NCI-H1417 treated with DMSO at 0.1 percent for 48 hours (cell line): Measurements from ENCODE around the gene RHPN2.

Experiments used
- DNase-seq: peaks from one replicate; lab custom pipeline; 2025; lab: John Stamatoyannopoulos, UW

RHPN2 gene

DNA sequence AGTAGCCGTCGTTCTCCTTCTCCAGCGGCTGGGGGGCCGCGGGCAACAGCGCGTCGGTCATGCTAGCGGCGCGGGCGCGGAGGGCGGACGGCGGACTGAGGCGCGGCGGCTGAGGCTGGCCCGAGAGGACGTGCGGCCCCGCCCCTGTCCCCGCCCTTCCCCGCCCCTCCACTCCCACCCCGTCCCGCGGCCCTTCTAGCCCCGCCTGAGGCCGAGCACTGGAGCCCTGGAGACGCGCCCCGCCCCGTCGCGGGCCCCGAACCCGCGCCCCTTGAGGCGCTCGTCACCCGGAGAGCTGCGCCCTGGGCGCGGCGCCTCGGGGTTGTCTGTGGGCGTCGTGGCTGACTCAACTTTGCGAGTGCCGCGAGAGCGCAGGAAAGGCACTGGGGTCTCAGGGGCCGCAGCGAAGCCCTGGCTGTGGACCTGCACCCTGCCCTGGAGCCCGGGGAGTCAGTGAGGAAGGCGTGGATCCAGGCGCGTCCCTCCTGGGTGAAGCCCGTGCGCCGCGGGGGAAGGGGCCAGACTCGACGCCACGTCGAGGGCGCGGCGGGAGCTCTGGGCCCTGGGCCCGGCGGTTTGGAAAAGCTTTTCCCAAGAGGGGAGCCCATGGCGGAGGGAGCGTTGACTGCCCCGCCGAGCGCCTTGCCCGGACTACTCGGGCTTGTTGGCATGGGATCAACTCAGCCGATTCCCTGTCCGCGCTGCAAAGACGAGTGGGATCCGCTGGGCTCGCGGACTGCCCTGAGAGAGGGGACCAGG lies at the start of gene RHPN2:
Gene RHPN2 (minus strand): TSS at position 97 of the 759 bp plus-strand sequence. CDS start 36 bp downstream, at position 61.
- no peak for DNase-seq

DNA sequence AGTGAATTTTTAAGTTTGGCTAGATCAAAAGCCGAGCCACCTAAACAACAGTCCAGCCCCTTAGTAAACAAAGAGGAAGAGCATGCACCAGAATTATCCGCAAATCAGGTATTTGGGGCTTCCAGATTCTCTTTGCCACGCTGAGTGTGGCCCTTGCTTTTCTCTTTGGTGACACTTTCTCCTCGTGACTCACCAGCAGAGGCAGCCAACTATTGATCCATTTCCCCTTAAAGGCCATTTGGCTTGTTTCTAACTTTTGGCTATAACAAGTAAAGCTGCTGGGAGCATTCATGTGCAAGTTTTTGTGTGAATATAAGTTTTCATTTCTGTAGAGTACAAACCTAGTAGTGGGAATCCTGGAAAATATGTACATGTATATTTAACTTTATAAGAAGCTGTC lies 49.6 kb upstream of the RHPN2 start:
- DNase-seq, result no peak

DNA sequence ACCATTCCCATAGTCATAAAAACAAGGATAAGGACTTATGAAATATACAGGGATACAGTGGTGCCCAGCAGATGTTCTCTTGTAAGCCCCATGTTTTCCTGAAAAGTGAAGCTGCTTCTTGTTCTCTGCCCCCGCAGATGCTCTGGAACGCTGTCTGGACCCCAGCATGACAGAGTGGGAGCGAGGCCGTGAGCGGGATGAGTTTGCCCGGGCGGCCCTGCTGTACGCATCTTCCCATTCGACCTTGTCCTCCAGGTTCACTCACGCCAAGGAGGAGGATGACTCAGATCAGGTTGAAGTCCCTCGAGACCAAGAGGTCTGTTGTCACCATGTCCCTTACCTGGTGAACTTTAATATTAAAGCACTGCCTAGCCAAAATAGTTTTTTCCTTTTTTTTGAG lies 46.9 kb upstream of the RHPN2 start:
- DNase-seq, result no peak

DNA sequence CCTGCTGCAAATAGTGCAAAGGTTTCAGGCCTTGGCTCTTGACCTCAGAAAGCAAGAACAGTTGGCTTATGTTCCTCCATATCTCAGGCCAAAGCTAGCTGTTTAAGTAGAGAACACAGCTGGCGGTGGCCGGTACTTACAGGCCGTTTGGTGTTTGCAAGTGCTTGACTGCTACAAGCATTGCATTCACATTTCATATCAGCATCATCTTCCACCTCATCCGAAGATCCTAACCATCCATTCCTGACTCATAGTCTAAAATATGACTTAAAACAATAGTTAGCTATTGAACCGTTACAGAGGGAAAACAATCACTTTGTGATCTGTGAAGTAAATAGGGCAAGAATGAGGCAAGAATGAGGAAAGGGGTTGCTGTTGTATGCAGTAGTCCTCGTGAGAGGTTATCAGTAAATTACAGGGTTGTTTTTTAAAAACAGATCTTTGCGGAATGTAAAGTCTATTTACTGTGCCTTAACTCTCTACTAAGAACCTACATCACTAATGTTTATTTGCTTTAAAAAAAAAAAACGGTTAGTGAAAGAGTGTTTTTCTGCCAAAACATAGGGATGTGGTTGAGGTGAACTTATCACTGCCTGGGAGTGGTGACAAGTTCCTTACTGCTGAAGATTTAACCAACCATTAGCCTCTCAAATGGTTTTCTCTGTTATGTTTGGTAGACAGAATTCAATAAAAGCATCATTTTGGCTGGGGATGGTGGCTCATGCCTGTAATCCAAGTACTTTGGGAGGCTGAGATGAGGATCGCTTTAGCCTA lies 45.6 kb upstream of the RHPN2 start:
- DNase-seq, result no peak

DNA sequence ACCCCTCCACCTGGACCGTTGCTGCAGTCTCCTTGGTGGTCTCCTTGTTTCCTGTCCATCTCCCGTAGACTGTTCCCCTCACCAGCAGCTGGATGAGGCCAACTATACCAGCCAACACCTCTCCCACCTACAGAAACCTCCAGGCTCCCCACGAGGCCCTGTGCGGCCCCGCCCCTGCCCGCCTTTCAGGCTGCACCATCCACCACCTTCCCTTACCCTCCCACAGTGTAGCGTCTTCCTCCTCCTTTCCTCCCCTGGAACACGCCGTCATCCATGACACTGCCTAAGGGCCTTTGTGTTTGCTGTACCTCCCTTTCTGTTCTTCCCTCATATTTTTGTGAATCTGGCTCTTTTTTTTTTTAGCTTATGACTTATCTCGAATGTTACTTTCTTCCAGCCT lies 43.5 kb upstream of the RHPN2 start:
- DNase-seq, result no peak

DNA sequence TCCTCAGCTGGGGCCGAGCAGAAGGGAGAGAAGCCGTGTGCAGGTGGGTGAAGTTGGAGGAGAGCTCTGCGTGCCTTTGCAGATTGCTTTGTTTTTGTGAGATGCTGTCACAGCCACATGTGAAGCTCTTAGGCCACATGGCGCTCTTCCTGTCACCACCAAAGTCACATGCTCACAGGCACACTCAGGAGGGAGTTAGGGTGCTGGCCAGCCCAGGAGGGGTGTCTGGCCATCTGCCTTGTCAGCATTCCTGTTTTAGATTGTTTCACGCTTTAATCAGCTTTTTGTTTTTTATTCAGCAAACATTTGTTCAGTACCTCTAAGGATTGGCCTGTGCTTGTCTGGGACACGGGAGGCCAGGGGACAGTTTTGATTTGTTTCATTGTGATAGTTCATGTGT lies 38.2 kb upstream of the RHPN2 start:
- DNase-seq, result no peak

DNA sequence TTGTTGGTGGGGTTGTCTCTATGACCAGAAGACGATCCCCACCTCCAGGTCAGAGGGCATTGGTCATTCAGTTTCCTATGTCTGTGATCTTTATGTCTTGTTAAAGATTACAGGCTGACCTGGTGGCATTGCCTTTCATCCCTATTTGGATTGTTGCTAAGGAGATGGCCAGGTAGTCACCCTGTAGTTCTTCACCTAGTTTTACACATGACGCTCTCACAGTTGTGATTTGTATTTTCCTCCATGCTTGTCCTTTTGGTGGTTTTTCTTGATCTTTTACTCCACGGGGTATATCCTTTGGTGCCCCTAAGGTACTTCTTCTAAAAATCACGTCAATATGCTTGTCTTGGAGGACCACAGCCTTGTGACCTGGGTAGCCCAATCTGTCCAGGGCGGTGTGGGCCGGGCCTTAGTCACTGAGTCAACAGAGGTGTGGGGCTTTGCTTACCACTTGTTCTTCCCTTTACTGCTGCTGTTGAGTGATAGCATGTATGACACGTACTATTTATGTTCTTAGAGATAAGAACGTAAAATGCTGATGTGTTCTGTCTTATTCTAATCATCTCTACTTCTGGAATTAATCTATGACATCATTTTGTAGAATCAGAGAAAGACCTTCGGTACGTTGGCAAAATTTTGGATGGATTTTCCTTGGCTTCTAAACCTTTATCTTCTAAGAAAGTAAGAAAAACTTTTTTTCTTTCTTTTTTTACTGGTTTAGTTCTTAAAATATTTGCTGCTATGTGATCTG lies 36.4 kb upstream of the RHPN2 start:
- DNase-seq, result no peak

DNA sequence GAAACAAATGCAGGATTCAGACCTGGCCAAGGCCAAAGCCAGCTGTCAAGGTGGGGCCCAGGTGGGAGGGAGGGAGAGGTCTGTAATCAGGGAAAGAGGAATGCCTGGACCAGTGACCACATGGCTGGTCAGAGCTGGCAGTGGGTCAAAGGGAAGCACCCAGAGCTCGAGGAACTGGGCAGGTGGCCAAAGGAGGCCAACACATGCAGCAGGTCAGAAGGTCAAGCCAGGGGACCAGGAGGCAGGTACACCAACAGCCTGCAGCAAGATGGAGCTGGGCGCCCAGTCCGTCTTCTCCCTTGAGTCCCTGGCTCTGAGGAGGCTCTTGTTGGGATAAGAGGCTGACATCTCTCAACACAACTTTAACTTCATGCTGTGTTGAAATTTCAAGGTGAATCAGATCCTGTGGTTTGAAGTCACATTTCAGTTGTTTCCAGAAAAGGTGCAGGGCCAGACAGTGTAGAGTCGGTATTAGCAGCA lies 33.4 kb upstream of the RHPN2 start:
- no peak for DNase-seq

DNA sequence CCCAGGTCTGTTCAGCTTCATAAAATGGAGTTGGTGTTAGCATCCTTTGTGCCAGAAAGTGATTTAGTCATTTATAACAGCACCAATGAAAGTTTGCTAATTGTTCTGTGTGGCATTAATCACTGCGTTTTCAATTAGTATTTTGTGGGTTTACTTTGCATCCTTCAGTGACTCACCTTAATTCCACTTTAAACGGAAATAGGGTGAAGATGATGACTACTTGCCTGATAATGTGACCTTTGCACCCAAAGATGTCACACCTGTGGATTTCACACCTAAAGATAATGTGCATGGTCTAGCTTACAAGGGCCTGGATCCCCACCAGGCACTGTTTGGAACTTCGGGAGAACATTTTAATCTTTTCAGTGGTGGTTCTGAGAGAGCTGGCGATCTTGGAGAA lies 31.3 kb upstream of the RHPN2 start:
- DNase-seq, result no peak

DNA sequence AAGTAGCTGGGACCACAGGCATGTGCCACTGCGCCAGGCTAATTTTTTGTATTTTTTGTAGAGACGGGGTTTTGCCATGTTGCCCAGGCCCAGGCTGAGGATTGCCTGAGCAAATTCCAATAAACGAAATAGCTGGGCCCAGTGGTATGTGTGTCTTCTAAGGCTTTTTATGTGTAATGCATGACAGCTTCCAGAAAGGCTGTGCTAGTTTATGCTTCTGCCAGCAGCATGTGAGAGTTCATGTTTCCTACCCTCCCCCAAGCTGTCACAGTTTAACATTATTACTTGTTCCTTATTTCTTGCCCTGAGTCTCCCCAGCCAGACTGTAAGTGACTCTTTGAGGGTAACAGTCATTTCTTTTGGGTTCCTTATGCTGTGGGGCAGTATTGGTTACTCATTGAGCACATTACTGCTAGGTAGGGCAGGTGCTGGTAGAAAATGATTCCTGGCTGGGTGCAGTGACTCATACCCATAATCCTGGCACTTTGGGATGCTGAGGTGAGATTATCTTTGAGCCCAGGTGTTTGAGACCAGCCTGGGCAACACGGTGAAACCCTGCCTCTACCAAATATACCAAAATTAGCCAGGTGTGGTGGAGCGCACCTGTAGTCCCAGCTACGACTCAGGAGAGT lies 29.9 kb upstream of the RHPN2 start:
- no peak for DNase-seq

DNA sequence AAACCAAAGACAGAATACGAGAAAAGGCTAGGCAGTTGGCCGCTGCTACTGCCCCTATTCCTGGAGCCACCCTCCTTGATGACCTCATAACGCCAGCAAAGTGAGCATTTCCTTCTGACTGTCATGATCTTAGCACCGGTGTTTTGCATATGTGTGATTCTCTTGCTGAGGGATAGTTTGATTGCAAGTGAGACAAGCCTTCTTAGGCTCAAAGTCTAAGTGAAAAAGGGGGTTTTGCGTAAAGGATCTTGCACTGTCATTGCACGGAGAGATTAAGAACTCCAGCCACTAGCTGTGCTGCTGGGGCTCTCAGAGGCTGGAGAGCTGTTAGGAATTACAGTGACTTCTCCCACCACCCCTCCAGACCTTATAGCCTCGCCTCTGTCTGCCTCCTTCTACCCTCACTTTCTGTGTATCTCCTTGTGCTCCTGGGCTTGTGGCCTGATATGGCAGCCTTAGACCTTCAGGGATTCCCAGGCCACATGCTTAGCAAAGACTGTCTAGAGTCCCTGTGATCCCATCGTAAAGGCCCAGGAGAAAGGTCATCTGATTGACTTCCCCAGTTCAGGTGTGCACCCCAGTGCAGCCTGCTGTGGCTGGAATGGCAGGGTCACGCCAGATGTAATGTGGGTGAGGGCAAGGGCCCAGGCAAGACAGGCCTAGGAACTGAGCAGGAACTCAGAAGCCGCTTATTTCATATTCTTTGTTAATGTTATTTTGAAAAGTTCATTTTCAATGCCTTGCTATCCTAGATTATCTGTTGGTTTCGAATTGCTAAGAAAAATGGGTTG lies 28.9 kb upstream of the RHPN2 start:
- DNase-seq, result no peak

DNA sequence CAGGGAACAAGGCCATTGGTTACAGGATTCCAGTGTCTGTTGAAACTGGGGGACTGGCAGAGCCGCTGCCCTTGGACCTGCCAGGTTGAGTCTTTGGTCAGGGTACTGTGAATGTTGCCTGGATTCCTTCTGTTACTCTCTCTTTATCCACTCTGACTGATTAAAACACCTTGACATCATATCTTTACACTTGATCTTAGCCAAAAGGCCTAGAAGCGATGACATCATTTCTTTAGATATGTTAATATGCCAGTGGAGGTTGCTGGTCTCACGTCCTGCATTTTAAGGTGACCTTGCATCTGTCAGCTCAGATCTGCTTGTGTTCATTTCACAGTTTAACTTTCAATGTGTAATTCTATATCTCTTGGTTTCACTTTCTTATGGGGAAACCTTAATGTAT lies 25.5 kb upstream of the RHPN2 start:
- no peak for DNase-seq

DNA sequence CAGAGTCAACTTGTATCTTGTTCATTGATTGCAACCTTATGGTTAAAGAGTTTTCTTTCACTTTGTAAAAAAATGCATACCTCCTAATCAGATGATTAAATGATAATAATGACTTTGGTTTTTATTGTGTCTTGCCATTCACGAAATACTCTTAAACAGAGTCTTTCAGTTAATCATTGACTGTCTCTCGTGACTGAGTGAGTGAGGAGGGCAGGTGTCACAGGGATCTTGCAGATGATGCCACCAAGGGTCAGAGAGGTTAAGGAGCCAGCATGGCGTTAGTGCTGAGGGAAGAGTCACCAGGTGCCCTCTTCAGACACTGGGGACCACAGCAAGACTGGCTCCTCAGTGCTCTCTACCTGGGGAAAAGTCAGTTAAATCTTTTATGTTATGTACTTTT lies 24.3 kb upstream of the RHPN2 start:
- no peak for DNase-seq

DNA sequence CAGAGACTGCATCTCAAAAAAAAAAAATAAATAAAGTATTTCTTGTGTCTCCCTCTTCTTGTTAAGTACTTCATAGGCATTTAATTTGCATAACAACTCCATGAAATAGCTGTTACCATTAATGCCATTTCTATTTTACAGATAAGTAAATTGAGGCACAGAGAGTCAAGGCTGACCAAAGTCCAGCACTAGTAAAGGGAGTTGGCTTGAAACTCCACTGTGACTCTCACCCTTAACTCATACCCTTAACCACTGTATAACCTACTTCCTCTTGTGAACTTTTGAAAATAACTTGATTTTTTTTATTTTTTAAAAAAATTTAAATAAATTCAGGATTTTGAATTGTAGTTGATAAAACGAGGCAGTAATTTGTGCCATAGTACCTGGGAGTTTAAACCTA lies 22.3 kb upstream of the RHPN2 start:
- no peak for DNase-seq

DNA sequence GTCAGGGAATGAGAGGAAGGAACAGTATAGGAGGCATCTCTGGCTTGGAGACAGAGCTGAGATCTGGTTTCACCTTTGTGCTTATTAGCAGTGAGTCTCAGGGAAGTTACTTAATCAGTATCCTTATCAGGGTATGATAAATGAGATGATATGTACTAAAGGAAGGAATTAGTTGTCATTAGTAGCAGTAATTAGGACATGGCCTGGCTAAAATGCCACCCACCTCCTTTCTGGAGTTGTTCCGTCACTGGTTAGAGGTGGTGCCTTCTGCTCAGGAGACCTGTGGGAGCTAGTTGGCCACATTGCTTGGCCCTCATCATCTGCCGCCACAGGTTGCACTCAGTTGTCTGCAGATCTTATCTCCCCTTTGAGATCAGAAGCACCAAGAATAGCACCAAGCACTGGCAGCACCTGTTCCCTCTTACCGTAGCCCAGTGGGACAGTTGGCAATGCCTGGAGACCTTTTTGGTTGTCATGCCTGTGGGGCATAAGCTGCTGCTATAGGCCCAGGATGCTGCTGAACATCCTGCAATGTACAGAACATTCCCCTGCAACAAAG lies 21.0 kb upstream of the RHPN2 start:
- no peak for DNase-seq

DNA sequence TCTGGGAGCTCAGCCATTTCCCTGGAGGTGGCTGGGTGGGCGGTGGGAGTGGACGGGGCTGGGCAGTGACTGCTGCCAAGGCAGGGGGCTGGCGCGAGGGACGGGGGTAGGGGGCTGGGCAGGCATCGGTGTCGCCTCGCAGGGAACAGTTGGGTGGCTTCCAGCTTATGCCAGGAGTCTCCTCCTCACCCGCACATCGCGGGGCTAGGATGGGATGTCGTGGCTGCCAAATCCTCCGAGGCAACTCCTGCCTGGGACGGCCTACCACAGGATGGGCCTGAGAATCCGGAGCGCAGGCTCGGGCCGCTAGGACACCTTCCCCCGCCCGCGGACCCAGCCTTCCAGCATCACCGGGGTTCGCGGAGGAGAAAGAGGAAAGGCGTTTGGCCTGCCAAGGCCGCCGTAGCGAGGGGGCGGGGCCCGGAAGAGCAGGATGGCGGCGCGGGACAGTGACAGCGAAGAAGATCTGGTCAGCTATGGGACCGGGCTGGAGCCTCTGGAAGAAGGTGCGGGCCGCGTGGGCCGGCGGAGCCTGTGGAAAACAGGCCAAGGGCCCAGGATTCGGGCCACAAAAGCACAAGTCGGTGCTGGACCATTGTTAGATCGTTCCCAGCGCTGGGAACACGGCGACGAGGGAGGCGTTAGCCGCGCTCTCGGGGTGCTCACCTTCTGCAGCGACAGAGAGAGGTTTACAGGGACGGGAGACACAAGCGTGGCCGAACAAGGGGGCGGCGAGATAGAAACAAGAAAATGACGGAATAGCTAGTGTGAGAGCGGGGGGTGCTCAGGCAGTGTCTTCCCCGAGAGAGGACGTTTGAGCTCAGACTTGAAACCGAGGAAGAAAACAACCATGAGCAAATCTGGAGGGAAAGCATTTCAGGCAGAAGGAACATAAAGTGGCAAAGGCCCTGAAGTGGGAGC lies 16.3 kb upstream of the RHPN2 start, which contains the start of gene GPATCH1:
Gene GPATCH1 (plus strand): TSS at position 421 of the 921 bp plus-strand sequence. CDS start 13 bp downstream, at position 434.
- no peak for DNase-seq

DNA sequence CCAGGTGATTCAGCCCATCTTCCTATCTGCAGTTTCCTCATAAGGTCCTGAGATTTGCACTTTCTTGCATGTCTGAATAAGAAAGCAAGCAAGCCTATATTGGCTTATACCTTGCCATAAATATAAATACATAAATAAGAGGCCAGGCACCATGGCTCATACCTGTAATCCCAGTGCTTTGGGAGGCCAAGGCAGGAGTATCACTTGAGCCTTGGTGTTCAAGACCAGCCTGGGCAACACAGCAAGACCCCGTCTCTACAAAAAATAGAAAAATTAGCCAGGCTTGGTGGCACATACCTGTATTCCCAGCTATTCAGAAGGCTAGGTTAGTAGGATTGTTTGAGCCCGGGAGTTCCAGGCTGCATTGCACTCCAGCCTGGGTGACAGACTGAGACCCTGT lies 10.8 kb upstream of the RHPN2 start:
- DNase-seq, result no peak

DNA sequence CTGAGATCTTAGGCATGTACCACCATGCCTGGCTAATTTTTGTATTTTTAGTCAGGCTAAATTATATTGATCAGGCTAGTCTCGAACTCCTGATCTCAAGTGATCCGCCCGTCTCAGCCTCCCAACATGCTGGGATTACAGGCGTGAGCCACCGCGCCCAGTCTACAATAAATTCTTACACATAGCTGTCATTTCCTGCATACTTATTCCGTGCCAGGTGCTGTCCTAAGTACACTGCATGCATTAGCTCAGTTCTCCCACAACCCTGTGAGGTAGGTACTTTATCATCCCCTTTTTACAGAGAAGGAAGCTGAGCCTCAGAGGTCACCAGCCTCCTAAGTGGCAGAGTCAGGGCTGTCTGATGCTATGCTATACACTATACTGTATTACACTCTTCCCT lies 7.2 kb upstream of the RHPN2 start:
- no peak for DNase-seq

DNA sequence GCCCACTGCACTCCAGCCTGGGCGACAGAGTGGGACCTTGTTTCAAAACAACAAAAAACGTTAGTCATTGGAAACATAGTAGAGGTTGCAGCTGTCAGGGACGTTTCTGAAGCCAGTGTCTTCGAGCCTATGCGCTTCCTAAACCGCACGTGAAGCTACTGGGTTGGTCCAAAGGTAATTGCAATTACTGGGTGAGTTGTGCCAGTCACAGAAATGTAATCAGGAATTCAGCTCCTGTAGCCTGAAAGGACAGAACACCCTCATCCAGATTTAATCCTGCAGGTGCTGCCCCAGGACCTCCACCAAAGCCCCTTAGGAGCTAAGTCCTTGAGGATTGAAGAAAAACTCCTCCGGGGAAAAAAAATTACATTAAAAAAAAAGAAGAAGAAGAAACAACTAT lies 2.4 kb upstream of the RHPN2 start:
- no peak for DNase-seq

DNA sequence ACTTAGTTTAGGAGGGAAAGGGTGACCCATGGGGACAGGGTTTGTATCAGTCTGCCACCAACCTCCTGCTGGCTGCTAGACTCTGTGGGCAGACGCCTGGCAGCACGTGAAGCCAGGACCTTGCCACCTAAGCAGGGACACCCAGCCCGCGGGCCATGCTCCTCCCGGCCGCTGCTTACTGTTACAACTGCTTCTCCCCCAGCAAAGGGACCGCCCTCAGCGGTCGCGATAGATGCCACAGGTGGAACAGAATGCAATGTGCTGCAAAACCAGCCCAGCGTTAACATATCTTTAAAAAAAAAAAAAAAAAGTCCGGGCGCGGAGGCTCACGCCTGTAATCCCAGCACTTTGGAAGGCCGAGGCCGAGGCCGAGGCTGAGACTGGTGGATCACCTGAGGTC lies 1.9 kb upstream of the RHPN2 start:
- DNase-seq, result no peak
